MCF 10A (cell line): ENCODE measurements around the gene CHST3. TPM values are rescaled to one million over a fixed set of nuclear protein-coding genes. Genes with fewer than 3 reads are reported as not detected.
A peak's percentile ranks its signal among the peaks of the same experiment; 100 is the strongest.

Experiments used
- BruUV-seq: library from RNA; stranded (reverse); fragments of 400-500 nt; replicated peaks from 2 replicates; lab custom pipeline; 2021; lab: Mats Ljungman, UMichigan
- CTCF ChIA-PET: fragments of 300-600 bp; sonication (Branson Sonifier 250); formaldehyde crosslinking; extraction: SDS; loops from one replicate; lab custom pipeline; 2021; ENCODE audit warnings: antibody characterized with exemption, inconsistent platforms; lab: Yijun Ruan, JAX
- POLR2A ChIA-PET: fragments of 300-600, 350-650 bp; sonication (Branson Sonifier 250); formaldehyde crosslinking; extraction: SDS; loops from one replicate; lab custom pipeline; 2020; ENCODE audit warnings: antibody characterized with exemption, inconsistent platforms; lab: Yijun Ruan, JAX
- DNase-seq: peaks from one replicate; pipeline ENCODE4 v3.0.0-alpha.2; 2018; ENCODE audit not compliant: unreplicated experiment
- H3K27ac Mint-ChIP-seq: one replicate; pipeline ENCODE4 v1.8.0; 2022; ENCODE audit warnings: mild to moderate bottlenecking, low read depth, mixed read lengths; ENCODE audit not compliant: unreplicated experiment
- H3K27me3 Mint-ChIP-seq: one replicate; pipeline ENCODE4 v1.8.0; 2022; ENCODE audit warnings: mixed read lengths; ENCODE audit not compliant: insufficient read depth, unreplicated experiment
- H3K36me3 Mint-ChIP-seq: one replicate; pipeline ENCODE4 v1.8.0; 2022; ENCODE audit warnings: mild to moderate bottlenecking, moderate library complexity, mixed read lengths; ENCODE audit not compliant: insufficient read depth, unreplicated experiment
- H3K4me1 Mint-ChIP-seq: one replicate; pipeline ENCODE4 v1.8.0; 2022; ENCODE audit warnings: mixed read lengths; ENCODE audit not compliant: insufficient read depth, unreplicated experiment
- H3K4me3 Mint-ChIP-seq: one replicate; pipeline ENCODE4 v1.8.0; 2022; ENCODE audit warnings: mild to moderate bottlenecking, moderate library complexity, mixed read lengths; ENCODE audit not compliant: unreplicated experiment
- H3K9me3 Mint-ChIP-seq: one replicate; pipeline ENCODE4 v1.8.0; 2022; ENCODE audit warnings: mixed read lengths; ENCODE audit not compliant: unreplicated experiment
- intact Hi-C: fragments of 100-400 bp; cut with micrococcal nuclease; formaldehyde crosslinking; loops from 2 replicates; pipeline ENCODE4 v1.14.1; 2022
- total RNA-seq: library from RNA; stranded (reverse); gene quantifications from 2 replicates; pipeline ENCODE4 v1.2.3, GENCODE V29; 2022
- TF ChIP-seq, protein P1 (sequence below): fragments of 200-600 bp; IDR thresholded peaks from one replicate; pipeline ENCODE4 v1.8.0; 2022; ENCODE audit warnings: antibody characterized with exemption, mild to moderate bottlenecking; ENCODE audit not compliant: unreplicated experiment

The CHST3 gene
- total RNA-seq, 1 experiment from 2014 or later = 28.7 TPM

DNA sequence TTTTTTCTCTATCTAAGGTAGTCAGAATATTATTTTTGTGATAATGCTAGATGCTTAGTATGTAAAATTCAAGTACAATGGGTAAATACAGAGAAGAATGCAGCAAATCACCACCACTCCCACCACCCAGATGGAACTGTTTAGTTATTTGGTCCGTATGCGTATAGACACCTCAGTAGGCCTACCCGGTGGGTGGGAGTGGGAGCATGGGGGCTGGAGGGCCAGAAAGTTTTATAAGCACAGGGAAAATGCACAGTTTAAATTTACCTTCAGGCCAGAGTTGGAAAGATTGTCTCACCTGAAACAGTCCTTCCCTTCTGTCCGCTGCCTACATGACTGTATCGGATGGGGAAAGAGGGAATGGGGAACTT lies 15.5 kb downstream of the CHST3 start:
- Mint-ChIP-seq H3K4me1 (peaks cover 51% of the 10 kb centered on the region), H3K36me3 (peaks cover 41% of the 10 kb centered on the region), H3K27ac (peak overlapping the region; percentile 27), H3K4me3 (no peak overlapping the region), H3K9me3 (no peaks in the 10 kb centered on the region), H3K27me3 (no peaks in the 10 kb centered on the region)
- ChIA-PET CTCF (no interaction called here), POLR2A (interaction anchor here (1.4 kb wide), 1 partner anchor 10 kb away, joined by 7 read pairs; no protein-coding TSS in a partner anchor)
- BruUV-seq = no TSS peak
- intact Hi-C loops = no loop called here
- TF ChIP-seq, protein P1, sequence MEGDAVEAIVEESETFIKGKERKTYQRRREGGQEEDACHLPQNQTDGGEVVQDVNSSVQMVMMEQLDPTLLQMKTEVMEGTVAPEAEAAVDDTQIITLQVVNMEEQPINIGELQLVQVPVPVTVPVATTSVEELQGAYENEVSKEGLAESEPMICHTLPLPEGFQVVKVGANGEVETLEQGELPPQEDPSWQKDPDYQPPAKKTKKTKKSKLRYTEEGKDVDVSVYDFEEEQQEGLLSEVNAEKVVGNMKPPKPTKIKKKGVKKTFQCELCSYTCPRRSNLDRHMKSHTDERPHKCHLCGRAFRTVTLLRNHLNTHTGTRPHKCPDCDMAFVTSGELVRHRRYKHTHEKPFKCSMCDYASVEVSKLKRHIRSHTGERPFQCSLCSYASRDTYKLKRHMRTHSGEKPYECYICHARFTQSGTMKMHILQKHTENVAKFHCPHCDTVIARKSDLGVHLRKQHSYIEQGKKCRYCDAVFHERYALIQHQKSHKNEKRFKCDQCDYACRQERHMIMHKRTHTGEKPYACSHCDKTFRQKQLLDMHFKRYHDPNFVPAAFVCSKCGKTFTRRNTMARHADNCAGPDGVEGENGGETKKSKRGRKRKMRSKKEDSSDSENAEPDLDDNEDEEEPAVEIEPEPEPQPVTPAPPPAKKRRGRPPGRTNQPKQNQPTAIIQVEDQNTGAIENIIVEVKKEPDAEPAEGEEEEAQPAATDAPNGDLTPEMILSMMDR = no peak
- no peak for DNase-seq

DNA sequence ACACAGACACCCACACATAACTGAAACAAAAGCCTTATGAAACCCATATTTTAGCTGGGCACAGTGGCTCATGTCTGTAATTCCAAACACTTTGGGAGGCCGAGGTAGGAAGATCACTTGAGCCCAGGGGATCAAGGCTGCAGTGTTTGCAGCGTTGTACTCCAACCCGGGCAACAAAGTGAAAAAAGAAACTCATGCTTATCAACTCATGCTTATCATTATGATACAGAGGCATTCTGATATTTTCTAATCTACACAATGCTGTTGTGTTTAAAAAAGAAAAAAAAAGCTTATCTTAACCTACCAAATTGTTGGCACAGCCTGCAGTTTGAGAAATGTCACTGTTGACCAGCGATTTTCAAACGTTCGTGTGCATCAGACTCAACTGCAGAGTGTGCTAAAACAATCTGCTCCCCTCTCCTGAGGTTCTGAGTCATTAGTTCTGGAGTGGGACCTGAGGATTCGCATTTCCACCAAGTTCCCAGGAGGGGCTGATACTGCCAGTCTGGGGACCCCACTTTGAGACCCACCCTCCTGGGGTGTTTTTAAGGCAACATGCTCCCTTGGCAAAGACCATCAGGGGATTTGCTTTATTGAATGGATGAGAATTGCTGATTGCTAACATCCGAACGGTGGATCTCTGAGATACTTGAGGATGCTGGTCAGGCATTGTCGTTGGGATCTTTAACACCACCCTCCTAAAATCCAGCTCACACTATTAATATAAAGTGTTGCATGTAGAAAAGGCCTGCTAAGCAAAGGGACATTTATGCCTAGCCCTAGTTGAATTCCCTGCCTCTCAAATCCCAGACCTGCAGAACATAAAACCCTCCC lies 16.2 kb downstream of the CHST3 start:
- DNase-seq = no peak
- Mint-ChIP-seq H3K4me1 (peaks cover 52% of the 10 kb centered on the region), H3K9me3 (no peaks in the 10 kb centered on the region), H3K4me3 (no peak overlapping the region), H3K36me3 (peaks cover 48% of the 10 kb centered on the region), H3K27me3 (no peaks in the 10 kb centered on the region), H3K27ac (peak overlapping the region; percentile 27)
- ChIA-PET POLR2A (interaction anchor here (1.4 kb wide), 1 partner anchor 9 kb away, joined by 7 read pairs; no protein-coding TSS in a partner anchor), CTCF (no interaction called here)
- no TSS peak for BruUV-seq
- intact Hi-C loops = no loop called here
- TF ChIP-seq, protein P1 = no peak

DNA sequence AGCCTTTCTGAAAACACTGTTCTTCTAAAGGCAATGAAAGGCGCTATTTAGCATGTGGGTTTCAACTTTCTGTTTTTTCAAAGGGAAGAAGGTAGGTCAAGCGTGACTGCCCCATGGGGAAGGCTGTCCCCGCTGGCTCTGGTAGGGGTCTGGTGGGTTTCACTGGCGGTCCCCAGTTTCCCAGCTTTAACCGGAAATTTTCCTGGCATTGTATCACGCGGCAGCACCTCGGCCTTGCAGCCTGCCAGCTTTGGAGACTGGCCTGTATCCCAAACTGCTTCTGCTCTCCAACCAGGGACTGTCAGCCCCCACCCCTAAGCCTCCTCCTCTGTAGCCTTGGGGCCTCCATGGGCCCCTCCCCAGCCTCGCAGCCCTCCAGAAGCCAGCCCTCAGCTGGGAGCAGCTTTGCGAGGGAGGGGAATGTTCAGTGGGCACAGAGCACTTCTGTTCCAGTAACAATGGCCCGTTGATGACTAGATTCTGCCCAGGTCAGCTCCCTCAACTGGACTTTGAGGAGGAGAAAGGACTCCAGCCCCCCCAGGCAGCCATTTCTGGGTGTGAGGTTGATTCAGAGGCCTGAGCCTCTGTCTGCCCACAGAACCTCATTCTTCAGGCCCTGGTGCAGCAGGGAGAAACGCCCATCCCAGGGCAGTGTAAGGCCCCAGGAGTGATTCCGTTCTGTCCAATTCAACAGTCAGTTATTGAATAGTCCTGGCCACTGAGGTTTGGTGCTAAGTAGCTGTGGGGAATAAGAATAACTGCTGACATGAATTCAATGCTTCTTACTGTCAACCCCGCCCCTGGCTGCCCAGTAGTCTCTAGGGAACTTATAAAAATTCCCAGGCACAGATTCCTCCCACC lies 17.1 kb downstream of the CHST3 start:
- Mint-ChIP-seq H3K27me3 (no peaks in the 10 kb centered on the region), H3K9me3 (no peaks in the 10 kb centered on the region), H3K27ac (peak overlapping the region; percentile 59), H3K4me1 (peaks cover 54% of the 10 kb centered on the region), H3K4me3 (no peak overlapping the region), H3K36me3 (peaks cover 54% of the 10 kb centered on the region)
- TF ChIP-seq, protein P1 = no peak
- DNase-seq = no peak
- CTCF ChIA-PET = interaction anchor here (0.8 kb wide), 1 partner anchor 25 kb away, joined by 3 read pairs; no protein-coding TSS in a partner anchor
- no TSS peak for BruUV-seq
- intact Hi-C loops = no loop called here
- POLR2A ChIA-PET = interaction anchor here (1.4 kb wide), 1 partner anchor 8 kb away, joined by 7 read pairs; no protein-coding TSS in a partner anchor

DNA sequence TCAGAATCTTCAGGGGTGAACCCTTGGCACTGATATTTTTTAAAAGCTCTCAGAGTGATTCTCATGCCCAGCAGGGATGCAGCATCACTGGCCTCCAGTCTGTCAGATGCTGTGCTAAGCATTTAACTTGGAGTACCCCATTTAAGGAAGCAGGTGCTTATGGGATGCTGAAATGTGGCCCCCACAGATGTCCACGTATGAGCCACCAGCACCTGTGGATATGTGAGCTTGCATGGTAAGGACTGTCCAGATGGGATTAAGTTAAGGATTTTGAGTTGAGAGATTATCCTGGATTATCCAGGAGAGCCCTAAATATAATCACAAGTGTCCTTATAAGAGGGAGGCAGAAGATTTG lies 17.7 kb downstream of the CHST3 start:
- no peaks in the 10 kb centered on the region for H3K27me3 Mint-ChIP-seq
- no peak for DNase-seq
- ChIA-PET CTCF (interaction anchor here (0.8 kb wide), 1 partner anchor 26 kb away, joined by 3 read pairs; no protein-coding TSS in a partner anchor), POLR2A (no interaction called here)
- BruUV-seq = no TSS peak
- peak overlapping the region; percentile 59 for H3K27ac Mint-ChIP-seq
- peaks cover 59% of the 10 kb centered on the region for H3K36me3 Mint-ChIP-seq
- H3K4me3 Mint-ChIP-seq = no peak overlapping the region
- intact Hi-C loops = no loop called here
- H3K4me1 Mint-ChIP-seq = peaks cover 53% of the 10 kb centered on the region
- TF ChIP-seq, protein P1 = no peak
- H3K9me3 Mint-ChIP-seq = no peaks in the 10 kb centered on the region
